ENCODE measurements around the gene COL8A2.

The COL8A2 gene

GRCh38 chr1:36135330-36135667 is 10.3 kb upstream of the COL8A2 start:
- no peak for DNase-seq

GRCh38 chr1:36134505-36135329 is 9.7 kb upstream of the COL8A2 start:
- DNase-seq, result peak; percentile 58

- DNase-seq, result no peak
Measured at GRCh38 chr1:36134031-36134430, 9.0 kb upstream of the COL8A2 start.

- DNase-seq, result no peak
Measured at GRCh38 chr1:36133484-36133883, 8.5 kb upstream of the COL8A2 start.

- DNase-seq, result no peak
Measured at GRCh38 chr1:36132029-36132428, 7.0 kb upstream of the COL8A2 start.

- no peak for DNase-seq
Measured at GRCh38 chr1:36128905-36129206, 3.8 kb upstream of the COL8A2 start.

GRCh38 chr1:36128126-36128904 is 3.3 kb upstream of the COL8A2 start:
- DNase-seq, result no peak

GRCh38 chr1:36126797-36127500 is 1.9 kb upstream of the COL8A2 start:
- no peak for DNase-seq

GRCh38 chr1:36126005-36126716 is 1.1 kb upstream of the COL8A2 start:
- DNase-seq, result no peak

GRCh38 chr1:36124404-36125128 is 456 bp downstream of the COL8A2 start:
- no peak for DNase-seq

GRCh38 chr1:36123356-36123755 is 1.7 kb downstream of the COL8A2 start:
- DNase-seq, result peak; percentile 33

- no peak for DNase-seq
Measured at GRCh38 chr1:36122062-36123030, 2.7 kb downstream of the COL8A2 start.

GRCh38 chr1:36119456-36119855 is 5.6 kb downstream of the COL8A2 start:
- DNase-seq, result no peak

- DNase-seq, result no peak
Measured at GRCh38 chr1:36118447-36119204, 6.4 kb downstream of the COL8A2 start.

- no peak for DNase-seq
Measured at GRCh38 chr1:36116901-36117300, 8.1 kb downstream of the COL8A2 start.

- DNase-seq, result no peak
Measured at GRCh38 chr1:36115931-36116330, 9.1 kb downstream of the COL8A2 start.

GRCh38 chr1:36115200-36115669 is 9.8 kb downstream of the COL8A2 start:
- DNase-seq, result no peak

- DNase-seq, result no peak
Measured at GRCh38 chr1:36114371-36114770, 10.7 kb downstream of the COL8A2 start.

- DNase-seq, result no peak
Measured at GRCh38 chr1:36112823-36113222, 12.2 kb downstream of the COL8A2 start.

- DNase-seq, result no peak
Measured at GRCh38 chr1:36111151-36111550, 13.9 kb downstream of the COL8A2 start.
